Measurements from ENCODE around the gene LRPAP1. TPM values are rescaled to one million over a fixed set of nuclear protein-coding genes. Genes with fewer than 3 reads are reported as not detected.

The LRPAP1 gene
- polyA plus RNA-seq, 3 donors: 34.9 to 176 (median 140) TPM

DNA sequence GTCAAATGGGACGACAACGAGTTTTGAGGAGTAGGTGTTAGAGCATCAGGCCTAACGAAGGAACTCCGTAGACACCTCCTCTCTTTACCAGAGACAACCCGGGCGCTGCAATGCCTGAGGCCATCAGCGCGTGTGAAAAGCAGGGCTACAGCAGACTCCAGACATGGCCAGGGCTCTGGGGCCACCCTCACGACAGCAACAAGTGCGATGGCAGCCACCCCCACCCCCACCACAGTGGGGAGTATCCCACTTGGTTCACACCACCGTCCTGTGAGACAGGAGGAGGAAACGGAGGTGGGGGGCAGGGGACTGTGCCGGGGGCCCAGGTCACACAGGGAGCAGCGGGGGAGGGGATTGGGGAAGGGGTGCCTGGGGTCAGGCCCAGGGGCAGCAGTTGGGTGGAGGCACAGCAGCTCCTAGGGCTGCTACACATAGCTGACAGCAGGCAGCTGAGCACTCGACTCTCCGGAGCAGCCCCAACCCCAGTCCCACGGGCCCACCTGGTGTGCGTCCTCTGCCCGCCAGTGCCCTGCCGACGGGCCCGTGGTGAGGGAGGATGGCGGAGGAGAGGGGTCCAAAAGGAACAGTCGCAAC is 8.5 kb downstream of the LRPAP1 start:
- 82 to 90% (median 86%) methylated on average over 20 to 24 of the region's 24 CpGs for WGBS, 3 donors

GRCh38 chr4:3523146-3523627 is 9.0 kb downstream of the LRPAP1 start:
- no peak overlapping the region for H3K27ac ChIP-seq (ENCODE audit: low read depth, low read length)
- WGBS, 3 donors: 94 to 97% (median 97%) methylated on average over 10 of the region's 10 CpGs

More for the DNA sequence above, 8.5 kb downstream of the LRPAP1 start:
- no peak overlapping the region for H3K27ac ChIP-seq (ENCODE audit: low read depth, low read length)

DNA sequence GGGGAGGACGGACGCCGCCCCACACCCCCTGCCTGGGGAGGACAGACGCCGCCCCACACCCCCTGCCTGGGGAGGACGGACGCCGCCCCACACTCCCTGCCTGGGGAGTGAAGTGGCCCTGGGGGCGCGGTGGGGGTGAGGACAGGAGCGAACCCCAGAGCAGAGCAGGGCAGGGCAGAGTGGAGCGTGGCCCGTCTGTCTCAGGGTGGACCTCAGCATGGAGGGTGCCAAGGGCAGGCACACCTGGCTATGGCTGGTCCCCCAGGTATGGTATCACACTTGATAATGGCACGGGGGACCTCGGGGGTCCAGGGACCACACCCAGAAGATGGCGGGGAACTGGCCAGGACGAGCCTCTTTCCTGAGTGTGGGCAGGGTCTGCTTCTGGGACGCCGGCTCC is 9.6 kb downstream of the LRPAP1 start:
- no peak overlapping the region for H3K27ac ChIP-seq (ENCODE audit: low read depth, low read length)
- WGBS, 3 donors: 94 to 99% (median 96%) methylated on average over 16 to 19 of the region's 19 CpGs

- H3K27ac ChIP-seq (ENCODE audit: low read depth, low read length): no peak overlapping the region
- WGBS, 3 donors: 83 to 87% (median 86%) methylated on average over 15 of the region's 15 CpGs
These were observed 9.9 kb downstream of the LRPAP1 start for GRCh38 chr4:3522326-3522640.

DNA sequence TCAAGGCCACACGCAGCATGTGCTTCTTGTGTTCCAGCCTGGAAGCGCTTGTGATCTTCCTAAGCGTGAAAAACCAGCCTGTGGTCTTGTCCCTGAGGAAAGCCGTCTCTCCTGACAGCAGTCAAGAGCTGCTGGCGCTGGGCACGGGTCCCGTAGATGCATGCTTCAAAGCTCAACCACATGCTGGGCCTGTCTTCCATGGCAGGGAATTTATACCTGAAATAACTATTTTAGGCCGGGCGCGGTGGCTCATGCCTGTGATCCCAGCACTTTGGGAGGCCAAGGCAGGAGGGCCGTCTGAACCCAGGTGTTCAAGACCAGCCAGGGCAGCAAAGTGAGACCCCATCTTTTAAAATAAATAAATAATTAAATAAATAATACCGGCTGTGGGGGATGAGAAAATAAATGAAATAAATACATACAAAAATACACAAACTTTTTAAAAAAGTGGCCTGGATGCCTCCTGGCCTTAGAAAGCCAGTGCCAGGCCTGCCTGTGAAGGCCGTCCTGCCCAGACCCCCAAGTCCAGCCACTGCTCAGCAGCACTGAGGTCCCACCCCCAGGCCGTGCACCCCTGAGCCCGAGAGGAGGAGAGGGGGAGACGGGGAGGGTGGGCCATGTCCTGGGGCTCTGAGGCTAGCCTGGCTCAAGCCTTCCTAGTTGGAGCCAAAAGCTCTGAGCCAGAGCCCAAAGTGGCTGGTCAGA is 10.4 kb downstream of the LRPAP1 start:
- WGBS, 3 donors: 96% methylated on average over 16 of the region's 16 CpGs
- no peak overlapping the region for H3K27ac ChIP-seq (ENCODE audit: low read depth, low read length)

GRCh38 chr4:3520796-3521600 is 11.2 kb downstream of the LRPAP1 start:
- 92 to 95% (median 93%) methylated on average over 31 of the region's 31 CpGs for WGBS, 3 donors
- H3K27ac ChIP-seq (ENCODE audit: low read depth, low read length): no peak overlapping the region

DNA sequence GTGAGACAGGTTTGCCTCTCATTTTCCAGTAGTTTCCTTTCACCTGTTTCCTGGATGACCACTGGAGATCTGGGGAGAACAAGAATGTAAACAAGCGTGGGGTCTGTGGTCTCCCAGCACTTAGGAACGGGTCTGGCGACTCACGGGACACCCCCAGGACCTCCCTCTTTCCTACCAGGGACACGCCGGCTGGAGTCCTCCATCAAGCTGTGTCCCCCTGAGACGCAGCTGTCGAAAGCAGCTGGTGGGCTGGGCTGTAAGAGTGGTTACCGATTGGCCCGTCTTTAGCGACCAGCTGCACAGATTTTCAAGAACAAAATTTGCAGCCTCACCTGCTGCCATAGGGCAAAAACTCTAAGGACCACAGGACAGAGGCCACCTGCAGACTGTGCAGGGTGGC is 11.9 kb downstream of the LRPAP1 start:
- no peak overlapping the region for H3K27ac ChIP-seq (ENCODE audit: low read depth, low read length)
- 83 to 89% (median 85%) methylated on average over 11 of the region's 11 CpGs for WGBS, 3 donors

DNA sequence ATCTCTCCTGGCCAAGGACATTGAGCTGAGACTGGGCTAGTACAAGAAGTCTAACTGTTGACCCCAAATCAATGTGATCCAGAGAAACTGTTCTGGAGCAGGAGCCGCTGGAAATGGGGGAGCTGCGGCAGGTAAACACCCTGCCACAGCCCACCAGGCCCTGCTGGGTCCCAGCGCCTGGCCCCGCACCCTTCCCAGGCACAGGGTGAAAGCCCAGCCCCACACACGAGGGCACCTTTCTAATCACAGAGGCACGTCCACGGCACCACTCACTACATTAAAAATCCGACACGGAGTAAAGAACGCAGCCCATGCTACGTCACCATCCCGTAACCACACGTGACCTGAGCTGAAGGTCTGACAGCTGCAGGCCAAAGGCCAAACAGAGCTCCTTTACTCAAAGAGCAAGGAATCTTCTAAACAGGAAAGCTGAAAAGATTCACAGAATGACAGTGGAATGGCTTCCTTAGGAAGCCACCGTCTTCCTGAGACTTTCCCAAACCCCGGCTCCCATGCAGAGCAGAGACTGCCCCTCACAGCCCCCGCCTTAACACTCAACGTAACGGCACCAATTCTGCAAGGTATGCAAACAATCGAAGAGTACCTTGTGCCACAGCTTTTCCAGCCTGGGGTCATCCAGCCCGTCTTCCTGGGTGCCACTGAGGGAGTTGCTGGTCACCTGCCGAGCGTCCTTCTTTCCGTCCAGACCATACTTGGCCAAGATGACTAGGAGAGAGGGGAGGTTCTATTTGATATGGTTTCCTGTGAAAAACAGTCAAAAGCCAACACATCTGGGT is 12.6 kb downstream of the LRPAP1 start:
- WGBS, 3 donors: 89 to 94% (median 89%) methylated on average over 23 of the region's 23 CpGs
- no peak overlapping the region for H3K27ac ChIP-seq (ENCODE audit: low read depth, low read length)

DNA sequence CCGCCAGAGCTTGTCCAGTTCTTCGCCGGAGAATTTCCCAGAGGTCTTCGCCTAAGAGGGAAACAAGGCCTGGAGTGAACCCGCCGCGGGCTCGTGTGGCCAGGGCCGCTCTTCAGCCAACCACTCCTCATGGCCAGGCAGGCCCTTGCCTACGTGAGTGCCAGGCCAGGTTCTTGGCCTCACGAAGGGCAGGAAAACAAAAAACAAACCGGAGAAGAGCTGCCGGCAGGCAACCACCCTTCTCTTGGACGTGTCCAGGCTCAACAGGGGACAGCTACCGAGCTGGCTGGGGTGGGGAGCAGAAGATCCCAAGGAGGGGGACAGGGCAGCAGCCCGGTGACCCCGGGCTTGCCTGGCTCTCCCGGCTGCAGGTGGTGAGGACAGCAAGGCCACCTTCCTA is 13.3 kb downstream of the LRPAP1 start:
- 90 to 95% (median 93%) methylated on average over 18 of the region's 18 CpGs for WGBS, 3 donors

DNA sequence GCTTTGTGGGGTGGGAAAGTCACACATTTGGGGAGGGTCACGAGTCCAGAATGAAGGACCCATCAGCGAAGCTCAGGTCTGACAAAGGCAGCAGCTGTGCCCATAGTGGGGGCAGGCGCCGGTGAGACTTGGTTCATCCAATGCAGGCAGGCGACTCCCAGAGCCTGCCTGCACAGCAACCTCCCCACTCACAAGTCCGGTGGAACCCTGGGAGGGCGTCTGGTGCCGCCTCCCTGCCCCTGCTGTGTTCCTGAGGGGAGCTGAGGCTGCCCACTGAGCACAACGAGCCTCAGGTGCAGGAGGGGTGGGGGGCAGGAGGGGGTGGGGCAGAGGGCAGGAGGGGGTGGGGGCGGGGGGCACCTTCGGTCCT is 13.7 kb downstream of the LRPAP1 start:
- 92 to 94% (median 92%) methylated on average over 10 to 11 of the region's 11 CpGs for WGBS, 3 donors
- no peak overlapping the region for H3K27ac ChIP-seq (ENCODE audit: low read depth, low read length)

More for the DNA sequence above, 13.3 kb downstream of the LRPAP1 start:
- H3K27ac ChIP-seq (ENCODE audit: low read depth, low read length): no peak overlapping the region

DNA sequence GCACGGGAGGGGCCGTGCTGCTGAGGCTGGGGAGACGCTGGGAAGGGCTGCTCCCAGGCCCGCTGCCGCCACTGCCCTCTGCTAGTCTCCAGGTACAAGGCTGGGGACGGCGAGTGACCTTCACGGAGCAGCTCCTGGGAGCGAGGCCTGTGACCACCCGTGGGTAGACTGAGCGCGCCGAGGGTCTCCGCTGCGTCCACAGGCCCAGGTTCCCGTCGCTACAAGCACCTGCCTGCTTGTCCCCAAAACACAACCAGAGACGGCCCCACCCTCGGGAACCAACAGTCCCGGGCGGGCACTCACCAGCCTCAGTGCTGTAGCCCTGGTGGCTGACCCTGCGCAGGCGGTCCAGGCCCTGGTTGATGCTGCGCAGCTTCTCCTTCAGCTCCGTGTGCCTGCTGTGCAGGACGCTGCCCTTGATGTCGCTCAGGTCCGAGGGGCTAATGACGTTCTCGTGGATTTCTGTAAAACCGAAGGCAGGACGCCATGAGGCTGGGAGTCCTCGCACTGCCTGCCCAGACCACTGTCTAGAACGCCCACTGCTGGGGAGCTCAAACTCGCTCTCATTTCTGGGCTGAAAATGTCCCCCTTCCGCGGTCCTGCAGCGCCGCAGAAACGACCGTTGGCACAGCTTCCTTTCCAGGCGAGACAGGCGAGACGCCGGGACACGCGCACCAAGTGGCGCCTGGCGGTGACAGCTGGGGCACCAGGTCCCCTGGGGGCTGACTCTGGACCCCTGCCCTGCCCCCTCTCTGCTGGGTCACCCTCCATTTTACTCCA is 14.3 kb downstream of the LRPAP1 start:
- H3K27ac ChIP-seq (ENCODE audit: low read depth, low read length): no peak overlapping the region
- WGBS, 3 donors: 95 to 97% (median 95%) methylated on average over 49 of the region's 49 CpGs

DNA sequence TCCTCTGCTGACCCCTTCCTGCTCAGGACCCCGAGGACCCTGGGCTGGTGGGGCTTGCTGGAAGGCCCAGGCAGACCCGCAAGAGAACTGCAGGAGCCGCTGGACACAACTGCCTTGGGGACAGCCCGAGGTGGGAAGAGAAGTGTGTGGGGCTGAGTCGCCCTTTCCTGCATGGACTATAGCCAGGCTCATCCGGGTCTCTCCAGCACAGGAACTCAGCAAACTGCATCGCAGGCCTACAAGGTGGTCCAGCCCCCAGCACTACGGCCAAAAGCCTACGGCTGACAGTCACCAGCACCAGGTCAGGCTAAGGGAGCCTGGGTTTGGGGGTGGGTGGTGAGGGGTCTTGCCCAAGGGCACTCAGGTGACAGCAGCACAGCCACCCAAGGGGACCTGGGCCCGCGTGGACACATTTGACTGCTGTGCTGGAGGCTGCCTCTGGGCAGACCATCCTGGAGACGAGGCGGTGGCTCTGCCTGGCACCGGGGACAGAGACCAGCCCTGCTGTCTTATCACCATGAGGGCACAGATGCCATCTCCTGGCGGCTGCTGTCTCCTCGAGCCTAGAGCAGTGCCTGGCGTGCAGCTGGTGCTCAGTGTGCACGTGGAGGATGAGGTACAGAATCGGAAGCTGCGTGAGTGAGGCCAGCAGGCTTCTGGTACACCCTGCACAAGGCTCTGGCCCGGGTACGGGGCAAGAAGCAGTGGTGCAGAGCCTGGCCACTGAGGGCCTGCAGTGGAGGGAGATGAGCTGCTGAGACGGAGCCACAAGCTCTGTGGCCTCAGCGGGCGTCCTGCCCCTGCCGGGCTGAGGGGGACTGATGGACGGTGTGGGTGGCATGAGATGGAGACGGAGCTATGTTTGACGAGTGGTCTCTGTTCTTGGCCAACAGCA is 15.1 kb downstream of the LRPAP1 start:
- WGBS, 3 donors: 91 to 94% (median 93%) methylated on average over 29 of the region's 29 CpGs
- H3K27ac ChIP-seq (ENCODE audit: low read depth, low read length): no peak overlapping the region

- H3K27ac ChIP-seq (ENCODE audit: low read depth, low read length): no peak overlapping the region
- 90 to 93% (median 91%) methylated on average over 32 of the region's 32 CpGs for WGBS, 3 donors
These were observed 16.0 kb downstream of the LRPAP1 start for GRCh38 chr4:3516061-3516835.

GRCh38 chr4:3515646-3516045 is 16.6 kb downstream of the LRPAP1 start:
- WGBS, 3 donors: 80 to 87% (median 85%) methylated on average over 15 of the region's 15 CpGs

GRCh38 chr4:3514806-3515501 is 17.3 kb downstream of the LRPAP1 start:
- 86 to 93% (median 86%) methylated on average over 29 to 31 of the region's 31 CpGs for WGBS, 3 donors
- H3K27ac ChIP-seq (ENCODE audit: low read depth, low read length): no peak overlapping the region

More at GRCh38 chr4:3515646-3516045, 16.6 kb downstream of the LRPAP1 start:
- H3K27ac ChIP-seq (ENCODE audit: low read depth, low read length): no peak overlapping the region
